Heart right ventricle (tissue), 16 donors: ENCODE results near the gene CTSA. TPM values are rescaled to one million over a fixed set of nuclear protein-coding genes. Genes with fewer than 3 reads are reported as not detected.
"Not testable (repeated sequence)": the region's sequence is repeated elsewhere in the genome, so short reads cannot be mapped to it uniquely, and the experiment has no call there.

Experiments used
- ATAC-seq, 8 donors: fragments of 200-7000 bp; cut with Tn5 transposase; one replicate each; pipeline ENCODE4 v1.9.1; 2020; ENCODE audit warnings: mild to moderate bottlenecking in 8 of 8, moderate library complexity in 8 of 8, moderate number of reproducible peaks in 1 of 8
- DNase-seq, 2 donors: peaks; one replicate each; pipeline ENCODE4 v3.0.0-alpha.2; 2020
- H3K27ac ChIP-seq, 10 donors: fragments of 200-600 bp; sonication (generic) in 2 of 10; one replicate each; pipeline versions ENCODE4 v1.5.0 to v1.8.0; 2020 to 2022; ENCODE audit warnings: mild to moderate bottlenecking in 3 of 10
- H3K27me3 ChIP-seq, 7 donors: fragments of 200-600 bp; one replicate each; pipeline ENCODE4 v1.8.0; 2021 to 2022; ENCODE audit warnings: mild to moderate bottlenecking in 2 of 7
- H3K36me3 ChIP-seq, 9 donors: fragments of 200-600 bp; sonication (generic) in 1 of 9; one replicate each; pipeline versions ENCODE4 v1.5.0 to v1.8.0; 2020 to 2022; ENCODE audit warnings: mild to moderate bottlenecking in 2 of 9
- H3K4me1 ChIP-seq, 9 donors: fragments of 200-600 bp; sonication (generic) in 1 of 9; one replicate each; pipeline versions ENCODE4 v1.5.0 to v1.8.0; 2020 to 2022; ENCODE audit warnings: mild to moderate bottlenecking in 4 of 9
- H3K4me3 ChIP-seq, 10 donors: fragments of 200-600 bp; sonication (generic) in 2 of 10; one replicate each; pipeline versions ENCODE4 v1.5.0 to v1.8.0; 2020 to 2022; ENCODE audit warnings: mild to moderate bottlenecking in 7 of 10, moderate library complexity in 2 of 10
- H3K9me3 ChIP-seq, 11 donors: fragments of 200-600 bp in 10 of 11; sonication (generic) in 2 of 11; one replicate each; pipeline versions ENCODE4 v1.5.0 to v1.8.0; 2013 to 2022; ENCODE audit warnings: mild to moderate bottlenecking in 2 of 11, control low read depth in 1 of 11, moderate library complexity in 1 of 11
- CTCF ChIP-seq, 9 donors: fragments of 200-600 bp; sonication (generic) in 2 of 9; IDR thresholded peaks; one replicate each; pipeline versions ENCODE4 v1.5.0 to v1.8.0; 2021 to 2022; ENCODE audit warnings: antibody characterized with exemption in 9 of 9, mild to moderate bottlenecking in 5 of 9, moderate library complexity in 1 of 9
- WGBS, 2 donors: extraction: QIAGEN DNeasy Blood & Tissue Kit; methylation state at CpG; one replicate each; pipeline ENCODE4 v1.1.7; 2013; ENCODE audit warnings: inconsistent platforms in 1 of 2; 5-methylcytosine and 5-hydroxymethylcytosine counted together
- intact Hi-C, 10 donors: fragments of 100-400 bp; cut with DNase I; formaldehyde crosslinking; loops; one replicate each; pipeline versions ENCODE4 v1.11.1 to v1.14.2; 2022
- polyA plus RNA-seq, 2 donors: library from polyadenylated mRNA; stranded (reverse); fragments of 200-250 nt; gene quantifications; one replicate each; pipeline ENCODE4 v1.2.3, GENCODE V29; 2013
- total RNA-seq, 10 donors: library from RNA; stranded (reverse); fragmentation: NEBNext Ultra II Directional in 3 of 10; extraction: Animal tissue kit (Norgen Biotek cat#: 25700) in 3 of 10; gene quantifications; one replicate each; pipeline versions ENCODE4 v1.2.1 to v1.2.4, GENCODE V29; 2021 to 2023
- donor health status: Arrhythmogenic right ventricular cardiomyopathy.
- donor health status: ischemic (EF 13 %, LVEDD 7.1; RV severe dilation, severe dysfunction).
- donor health status: healthy with polysubstance abuse.
- donor health status: DM: no; HTN: yes; CAD: no.
- donor health status: DM: no; HTN: no; CAD: no.
- donor health status: ischemic (EF 25% LVEDD 6.9; RV normal size, moderate dysfunction).
- donor health status: ischemic (EF 25% LVEDD 5.7; RV mildly dilated, moderate dysfunction).
- donor health status: healthy.
- donor health status: DM: yes; HTN: yes; CAD: no.
- donor health status: Ischemic cardiomyopathy.
- donor health status: ischemic (EF 35%, LVEDD 5.7; RV mildly dilated, moderate dysfunction).
- donor health status: nonischemic (EF 11% LVEDD 7.7; RV severe dilation, severe dysfunction).
- donor health status: DM: yes; HTN: yes; CAD: no.
- donor health status: PGD.
- donor health status: ischemic (EF 29% LVEDD 5.4; RV normal size, mild dysfunction).
- donor health status: nonischemic (EF 23%, LVEDD 6.1; RV moderate dilation, normal function).

The CTSA gene
- total and polyA plus RNA-seq, 12 donors = 75.1 to 173 (median 102) TPM

- Histone ChIP-seq H3K4me3 (no peak overlapping the region), H3K4me1 (peaks cover 5 to 47% (median 36%) of the 10 kb centered on the region in 9 donors), H3K27ac (peak overlapping the region in 2 of 10 donors; percentile 70 to 74), H3K27me3 (no peaks in the 10 kb centered on the region), H3K9me3 (no peaks in the 10 kb centered on the region), H3K36me3 (no peaks in the 10 kb centered on the region)
- no peak for ATAC-seq
- WGBS, 2 donors = 68 to 71% methylated on average over 9 of the region's 9 CpGs
- no peak for TF ChIP-seq CTCF (IDR thresholded peaks at IDR 0.05)
- DNase-seq = no peak
- intact Hi-C loops = no loop called here
These were observed 34.8 kb downstream of the CTSA start for GRCh38 chr20:45925821-45926506.

GRCh38 chr20:45926731-45927070 is 35.6 kb downstream of the CTSA start:
- intact Hi-C loops = no loop called here
- TF ChIP-seq CTCF (IDR thresholded peaks at IDR 0.05) = no peak
- WGBS, 2 donors = 82 to 86% methylated on average over 2 of the region's 2 CpGs
- H3K4me1 ChIP-seq = peaks cover 5 to 41% (median 33%) of the 10 kb centered on the region in 9 donors
- ATAC-seq (no peak), DNase-seq (no peak)
- no peaks in the 10 kb centered on the region for H3K27me3 ChIP-seq
- no peak overlapping the region for H3K4me3 ChIP-seq
- no peaks in the 10 kb centered on the region for H3K9me3 ChIP-seq
- no peaks in the 10 kb centered on the region for H3K36me3 ChIP-seq
- H3K27ac ChIP-seq = no peak overlapping the region

GRCh38 chr20:45927071-45927878 is 36.1 kb downstream of the CTSA start:
- no peak for DNase-seq

GRCh38 chr20:45931680-45932079 is 40.5 kb downstream of the CTSA start:
- ATAC-seq, H3K27ac ChIP-seq, H3K4me3 ChIP-seq, DNase-seq, H3K27me3 ChIP-seq, H3K9me3 ChIP-seq, H3K36me3 ChIP-seq: not testable (repeated sequence)
- peaks cover 0 to 26% (median 19%) of the 10 kb centered on the region in 9 donors for H3K4me1 ChIP-seq
- intact Hi-C loops = loop anchor here in 2 of 10 donors (2.0 to 10.0 kb wide), 2 partner anchors 39 to 107 kb away; partner anchors contain the start of gene TNNC2 (in 1 of the 2)
- WGBS, 2 donors = 94% methylated on average over 17 of the region's 17 CpGs

More at GRCh38 chr20:45927071-45927878, 36.1 kb downstream of the CTSA start:
- TF ChIP-seq CTCF (IDR thresholded peaks at IDR 0.05) = no peak
- WGBS, 2 donors = 86 to 90% methylated on average over 14 of the region's 14 CpGs
- H3K27ac ChIP-seq = no peak overlapping the region
- H3K4me3 ChIP-seq = no peak overlapping the region
- ATAC-seq = no peak
- intact Hi-C loops = no loop called here
- no peaks in the 10 kb centered on the region for H3K9me3 ChIP-seq
- peaks cover 3 to 35% (median 28%) of the 10 kb centered on the region in 9 donors for H3K4me1 ChIP-seq
- no peaks in the 10 kb centered on the region for H3K27me3 ChIP-seq
- H3K36me3 ChIP-seq = peaks cover 0 to 2% (median 0%) of the 10 kb centered on the region in 9 donors
